COR-L47 (cell line): ENCODE data around the gene PHF13.
"Not testable (repeated sequence)": the region's sequence is repeated elsewhere in the genome, so short reads cannot be mapped to it uniquely, and the experiment has no call there.

Experiments used
- DNase-seq: peaks from one replicate; lab custom pipeline; 2025; lab: John Stamatoyannopoulos, UW

Gene PHF13

GRCh38 chr1:6631058-6631457 lies 17.5 kb downstream of the PHF13 start:
- no peak for DNase-seq

- no peak for DNase-seq
Measured at GRCh38 chr1:6632588-6633514, 19.3 kb downstream of the PHF13 start.

GRCh38 chr1:6634371-6635052 lies 21.0 kb downstream of the PHF13 start:
- no peak for DNase-seq

- DNase-seq, result no peak
Measured at GRCh38 chr1:6635161-6635909, 21.8 kb downstream of the PHF13 start.

GRCh38 chr1:6635910-6636760 lies 22.6 kb downstream of the PHF13 start:
- DNase-seq, result no peak

DNA sequence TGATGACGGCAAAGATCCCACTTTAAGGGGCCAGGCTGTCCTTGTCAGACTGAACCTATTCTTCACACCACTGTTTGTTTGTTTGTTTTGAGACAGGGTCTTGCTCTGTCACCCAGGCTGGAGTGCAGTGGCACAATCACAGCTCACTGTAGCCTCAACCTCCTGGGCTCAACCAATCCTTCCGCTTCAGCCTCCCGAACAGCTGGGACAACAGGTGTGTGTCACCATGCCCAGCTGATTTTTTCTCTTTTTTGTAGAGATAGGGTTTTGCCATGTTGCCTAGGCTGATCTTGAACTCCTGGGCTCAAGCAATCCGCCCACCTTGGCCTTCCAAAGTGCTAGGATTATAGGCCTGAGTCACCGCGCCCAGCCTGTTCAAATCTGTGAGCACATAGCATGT lies 23.2 kb downstream of the PHF13 start:
- DNase-seq, result not testable (repeated sequence)

DNA sequence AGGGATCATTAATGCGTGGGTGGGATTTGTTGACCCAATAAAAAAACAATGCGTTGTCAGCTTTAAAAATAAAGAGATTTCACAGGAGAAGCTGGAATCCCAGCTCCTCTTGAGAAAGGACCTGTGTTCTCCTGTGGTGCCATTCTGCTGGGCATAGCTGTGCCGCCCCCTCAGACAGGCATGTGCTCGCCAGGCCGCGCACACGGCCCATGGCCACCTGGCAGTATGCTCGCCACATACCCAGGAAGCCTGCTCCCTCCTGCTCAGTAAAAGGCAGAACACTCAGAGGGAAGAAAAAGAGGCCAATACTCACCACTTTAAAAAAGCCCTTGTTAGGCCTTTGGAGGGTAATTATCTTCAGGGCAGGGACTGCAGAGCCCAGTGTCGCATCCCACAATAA lies 24.2 kb downstream of the PHF13 start:
- no peak for DNase-seq

DNA sequence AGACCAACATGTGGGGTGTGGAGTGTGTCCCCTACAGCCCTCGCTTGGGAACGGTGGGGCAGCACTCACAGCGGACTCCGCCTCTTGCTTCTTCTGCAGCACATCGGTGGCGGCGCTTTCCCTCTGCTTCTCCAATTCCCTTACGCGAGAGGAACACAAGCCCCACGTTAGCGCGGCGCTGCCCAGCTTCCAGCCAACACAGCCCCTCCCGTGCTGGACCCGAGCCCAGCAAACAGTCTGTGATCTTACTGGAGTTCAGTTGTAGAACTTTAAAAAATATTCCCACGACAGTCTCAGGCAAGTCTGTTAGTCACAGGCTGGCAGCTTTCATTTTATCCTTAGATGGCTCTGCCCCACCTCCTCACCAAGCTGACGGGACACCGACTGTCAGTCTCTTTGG lies 24.7 kb downstream of the PHF13 start:
- no peak for DNase-seq

DNA sequence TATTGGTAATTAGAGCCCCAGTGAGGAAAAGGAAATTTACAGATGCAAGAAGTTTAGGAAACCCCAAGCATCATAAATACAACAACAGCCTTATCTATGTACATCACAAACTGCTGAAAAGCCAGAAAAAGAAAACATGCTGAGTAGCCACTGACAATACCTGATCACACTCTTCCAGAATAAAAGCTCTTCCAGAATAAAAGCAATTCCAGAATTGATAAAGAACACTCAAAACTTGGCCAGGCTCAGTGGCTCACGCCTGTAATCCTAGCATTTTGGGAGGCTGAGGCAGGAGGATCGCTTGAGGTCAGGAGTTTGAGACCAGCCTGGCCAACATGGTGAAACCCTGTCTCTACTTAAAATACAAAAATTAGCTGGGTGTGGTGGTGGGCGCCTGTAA lies 27.3 kb downstream of the PHF13 start:
- not testable (repeated sequence) for DNase-seq

- no peak for DNase-seq
Measured at GRCh38 chr1:6645018-6645417, 31.5 kb downstream of the PHF13 start.

- DNase-seq, result peak; percentile 51
Measured at GRCh38 chr1:6646499-6647148, 33.1 kb downstream of the PHF13 start.

DNA sequence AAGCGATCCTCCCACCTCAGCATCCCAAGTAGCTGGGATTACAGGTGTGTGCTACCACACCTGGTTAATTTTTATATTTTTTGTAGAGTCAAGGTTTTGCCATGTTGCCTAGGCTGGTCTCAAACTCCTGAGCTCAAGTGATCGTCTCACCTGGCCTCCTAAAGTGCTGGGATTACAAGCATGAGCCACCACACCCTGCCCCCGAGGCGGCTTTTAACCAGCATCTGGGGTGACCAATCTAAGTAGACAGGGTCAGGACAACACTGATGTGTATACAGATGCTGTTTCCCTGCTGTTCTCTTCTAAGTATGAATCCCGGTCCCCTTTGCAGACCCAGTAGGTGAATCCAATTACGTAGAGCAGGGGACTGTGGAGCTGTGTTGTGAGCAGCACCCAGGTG lies 35.0 kb downstream of the PHF13 start:
- no peak for DNase-seq

DNA sequence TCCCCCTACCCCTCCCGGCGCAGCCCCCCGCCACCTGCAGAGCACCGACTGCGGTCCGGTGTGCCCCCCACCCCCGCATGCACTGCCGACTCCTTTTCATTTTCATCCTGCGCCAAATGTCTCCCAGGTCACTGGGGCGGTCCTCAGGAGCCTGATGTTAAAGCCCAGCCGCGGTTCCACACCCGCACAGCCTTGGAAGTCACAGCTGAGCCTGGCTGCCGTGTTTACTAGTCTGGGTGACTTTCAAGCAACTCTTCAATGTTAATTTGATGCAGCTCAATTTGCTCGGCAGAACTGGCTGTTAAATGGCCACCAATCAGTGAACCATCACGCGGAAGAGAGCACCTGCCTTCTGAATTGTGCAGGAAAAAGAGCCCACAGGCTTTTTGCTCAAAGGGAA lies 38.4 kb downstream of the PHF13 start:
- DNase-seq, result no peak

DNA sequence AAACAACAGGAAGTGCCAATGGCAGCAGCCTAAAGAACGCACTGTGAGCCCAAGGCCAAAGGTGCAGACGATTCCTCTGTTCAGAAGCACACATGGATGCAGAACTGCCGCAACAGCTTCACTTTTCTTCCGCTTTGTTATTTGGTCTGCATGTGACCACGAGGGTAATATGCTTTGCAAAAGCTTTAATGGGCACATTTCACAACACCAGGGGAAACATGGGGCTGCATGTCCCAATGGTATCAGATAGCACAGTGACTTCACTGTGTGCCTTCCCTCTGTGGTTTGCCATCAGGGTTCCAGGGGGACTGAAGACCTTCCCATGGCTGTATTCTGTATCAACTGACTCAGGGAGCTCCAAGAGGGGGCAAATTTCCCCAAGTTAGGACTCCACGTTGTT lies 39.5 kb downstream of the PHF13 start:
- DNase-seq, result no peak

GRCh38 chr1:6653436-6654290 lies 40.1 kb downstream of the PHF13 start:
- DNase-seq, result no peak

DNA sequence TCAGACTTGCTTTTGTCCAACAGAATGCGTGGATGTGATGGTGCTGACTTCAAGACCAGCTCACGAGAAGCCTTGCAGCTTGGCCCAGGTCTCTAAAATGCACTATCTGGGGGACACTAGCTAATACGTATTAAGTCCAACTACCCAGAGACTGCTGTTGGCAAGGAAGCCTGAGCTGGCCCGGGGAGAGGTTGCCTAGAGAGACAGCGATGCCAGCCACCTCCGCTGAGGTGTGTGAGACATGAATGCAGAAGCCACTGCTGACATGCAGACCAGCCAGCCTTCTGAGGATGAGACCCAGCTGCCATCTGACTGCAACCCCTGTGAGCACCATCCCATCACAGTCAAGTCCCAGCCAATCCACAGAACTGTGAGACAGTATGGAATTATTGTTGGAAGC lies 43.6 kb downstream of the PHF13 start:
- DNase-seq, result no peak

GRCh38 chr1:6658359-6659060 lies 45.0 kb downstream of the PHF13 start:
- no peak for DNase-seq

DNA sequence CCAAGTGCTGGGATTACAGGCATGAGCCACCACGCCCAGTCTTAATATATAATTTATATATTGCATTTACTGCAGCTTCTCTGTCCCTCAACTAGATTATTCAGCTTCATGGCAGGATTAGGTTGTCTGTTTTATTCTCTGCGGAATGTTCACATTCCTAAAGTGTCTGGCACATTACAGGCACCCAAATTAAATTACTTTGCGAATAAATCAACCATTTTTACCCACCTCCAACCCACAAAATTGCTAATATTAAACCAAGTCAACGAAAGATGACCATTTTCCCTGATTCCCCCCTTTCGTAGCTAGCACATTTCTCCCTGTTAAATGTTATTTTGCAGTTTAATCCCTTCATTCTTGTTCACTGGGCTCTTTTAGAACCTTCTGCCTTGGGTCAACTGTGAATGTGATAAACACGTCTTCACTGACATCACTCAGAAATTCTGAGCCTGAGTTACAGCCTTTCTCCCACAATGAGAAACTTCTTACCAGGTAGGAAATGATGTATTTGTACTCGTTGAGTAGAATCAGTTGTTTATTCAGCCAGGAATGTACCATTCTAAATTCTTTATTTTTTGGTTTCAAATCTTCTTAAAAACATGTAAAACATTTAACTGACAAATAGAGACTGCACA lies 47.0 kb downstream of the PHF13 start:
- no peak for DNase-seq

DNA sequence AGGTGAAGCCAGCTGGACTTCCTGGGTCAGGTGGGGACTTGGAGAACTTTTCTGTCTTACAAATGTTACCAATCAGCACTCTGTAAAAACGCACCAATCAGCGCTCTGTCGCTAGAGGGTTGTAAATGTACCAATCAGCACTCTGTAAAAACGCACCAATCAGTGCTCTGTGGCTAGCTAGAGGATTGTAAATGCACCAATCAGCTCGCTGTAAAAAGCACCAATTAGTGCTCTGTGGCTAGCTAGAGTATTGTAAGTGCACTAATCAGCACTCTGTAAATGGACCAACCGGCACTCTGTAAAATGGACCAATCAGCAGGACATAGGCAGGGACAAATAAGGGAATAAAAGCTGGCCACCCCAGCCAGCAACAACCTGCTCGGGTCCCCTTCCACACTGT lies 48.9 kb downstream of the PHF13 start:
- not testable (repeated sequence) for DNase-seq
